ENCODE measurements around the gene PTGFRN.
"Not testable (repeated sequence)": the region's sequence is repeated elsewhere in the genome, so short reads cannot be mapped to it uniquely, and the experiment has no call there.

The PTGFRN gene

GRCh38 chr1:116918714-116919357, 9.1 kb downstream of the PTGFRN start:
- DNase-seq: no peak

- DNase-seq: no peak
Measured at GRCh38 chr1:116919802-116920201, 10.1 kb downstream of the PTGFRN start.

- DNase-seq: no peak
Measured at GRCh38 chr1:116920211-116920610, 10.5 kb downstream of the PTGFRN start.

GRCh38 chr1:116921301-116921885, 11.7 kb downstream of the PTGFRN start:
- DNase-seq: no peak

- DNase-seq: no peak
Measured at GRCh38 chr1:116921937-116922336, 12.2 kb downstream of the PTGFRN start.

GRCh38 chr1:116923421-116923820, 13.7 kb downstream of the PTGFRN start:
- no peak for DNase-seq

GRCh38 chr1:116927049-116927798, 17.5 kb downstream of the PTGFRN start:
- DNase-seq: no peak

- no peak for DNase-seq
Measured at GRCh38 chr1:116929961-116930592, 20.4 kb downstream of the PTGFRN start.

- no peak for DNase-seq
Measured at GRCh38 chr1:116931016-116931918, 21.6 kb downstream of the PTGFRN start.

GRCh38 chr1:116933606-116934515, 24.1 kb downstream of the PTGFRN start:
- DNase-seq: no peak

- DNase-seq: no peak
Measured at GRCh38 chr1:116934586-116935207, 25.0 kb downstream of the PTGFRN start.

GRCh38 chr1:116938216-116938615, 28.5 kb downstream of the PTGFRN start:
- DNase-seq: no peak

GRCh38 chr1:116939780-116940543, 30.2 kb downstream of the PTGFRN start:
- DNase-seq: not testable (repeated sequence)

GRCh38 chr1:116940814-116941599, 31.3 kb downstream of the PTGFRN start:
- DNase-seq: peak; percentile 42

- no peak for DNase-seq
Measured at GRCh38 chr1:116941670-116942069, 32.0 kb downstream of the PTGFRN start.

- no peak for DNase-seq
Measured at GRCh38 chr1:116942344-116942743, 32.6 kb downstream of the PTGFRN start.

GRCh38 chr1:116943438-116943837, 33.7 kb downstream of the PTGFRN start:
- DNase-seq: no peak

- no peak for DNase-seq
Measured at GRCh38 chr1:116944613-116945012, 34.9 kb downstream of the PTGFRN start.

- DNase-seq: no peak
Measured at GRCh38 chr1:116945421-116945820, 35.7 kb downstream of the PTGFRN start.
